ENCODE measurements around the gene HMGCS2. TPM values are rescaled to one million over a fixed set of nuclear protein-coding genes. Genes with fewer than 3 reads are reported as not detected.
A peak's percentile ranks its signal among the peaks of the same experiment; 100 is the strongest.

The HMGCS2 gene
- total RNA-seq, 2 donors from 2014 or later: not detected

DNA sequence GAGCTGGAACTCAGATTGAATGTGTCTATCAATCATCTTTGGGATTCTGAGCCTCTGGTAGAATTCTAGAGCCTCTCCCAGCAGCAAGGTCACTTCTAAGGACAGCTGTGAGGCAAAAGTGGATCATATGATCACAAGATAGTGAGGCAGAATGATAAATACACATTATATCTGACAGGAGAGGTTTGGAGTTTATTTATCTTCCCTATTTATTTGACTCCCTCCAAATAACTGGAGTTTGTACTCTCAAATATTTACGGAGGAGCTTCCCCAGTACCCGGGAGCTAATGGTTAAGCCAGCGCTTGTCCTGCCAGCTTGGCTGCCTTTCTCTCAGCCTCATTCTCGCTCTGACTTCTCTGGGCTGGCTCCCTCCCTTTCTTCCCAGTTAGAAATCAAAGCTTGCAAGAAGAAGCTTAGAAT, 2.3 kb downstream of the HMGCS2 start:
- ATAC-seq (replicated peaks in 1 of 2) (no peak), DNase-seq (no peak)
- H3K9me3 Mint-ChIP-seq: no peaks in the 10 kb centered on the region
- H3K4me3 Mint-ChIP-seq: no peak overlapping the region
- H3K27me3 Mint-ChIP-seq (ENCODE audit: low read depth): peaks cover 11% of the 10 kb centered on the region
- no peaks in the 10 kb centered on the region for H3K4me1 Mint-ChIP-seq (ENCODE audit: low read depth)
- no peaks in the 10 kb centered on the region for H3K36me3 Mint-ChIP-seq (ENCODE audit: insufficient read depth in 2 of 2)
- no peak overlapping the region for H3K27ac Mint-ChIP-seq

DNA sequence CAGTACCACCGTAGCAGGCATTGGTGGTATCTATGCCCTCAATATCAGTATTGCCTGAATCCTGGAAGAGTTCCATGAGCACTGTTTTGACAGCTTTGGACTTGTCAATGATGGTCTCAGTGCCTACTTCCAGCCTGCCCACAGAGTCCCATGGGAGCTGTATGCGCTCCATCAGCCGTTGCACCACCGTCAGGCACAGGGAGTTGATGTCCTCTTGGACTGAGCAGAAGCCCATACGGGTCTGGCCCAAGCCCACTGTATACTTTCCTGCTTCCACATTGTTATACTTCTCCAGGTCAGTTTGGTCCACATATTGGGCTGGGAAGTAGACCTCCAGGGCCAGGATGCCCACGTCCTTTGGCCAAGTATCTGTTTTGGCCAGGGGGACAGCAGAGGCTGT, 4.5 kb downstream of the HMGCS2 start:
- no peaks in the 10 kb centered on the region for H3K9me3 Mint-ChIP-seq
- ATAC-seq (replicated peaks in 1 of 2): no peak
- H3K27me3 Mint-ChIP-seq (ENCODE audit: low read depth): peaks cover 11% of the 10 kb centered on the region
- H3K36me3 Mint-ChIP-seq (ENCODE audit: insufficient read depth in 2 of 2): no peaks in the 10 kb centered on the region
- no peak for DNase-seq
- H3K4me1 Mint-ChIP-seq (ENCODE audit: low read depth): no peaks in the 10 kb centered on the region
- H3K27ac Mint-ChIP-seq: no peak overlapping the region
- H3K4me3 Mint-ChIP-seq: no peak overlapping the region

DNA sequence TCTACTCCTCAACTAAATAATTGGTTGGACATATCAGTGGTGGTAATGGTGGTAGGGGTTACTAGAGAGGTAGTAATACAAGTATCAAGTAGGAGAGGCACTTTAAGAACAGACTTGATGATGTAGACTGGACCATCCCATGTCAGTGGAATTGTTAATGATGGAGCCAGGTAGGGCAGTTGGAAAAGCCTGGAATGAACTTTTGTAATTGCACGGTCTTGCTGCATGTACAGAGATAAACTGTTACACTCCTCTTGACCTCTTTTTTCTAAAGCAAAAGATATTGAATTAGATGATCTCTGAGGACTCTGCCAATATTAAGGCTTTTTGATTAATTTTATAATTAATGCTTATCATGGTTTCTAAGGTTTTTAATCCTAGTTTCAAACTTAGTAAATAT, 5.8 kb downstream of the HMGCS2 start:
- DNase-seq (no peak), ATAC-seq (replicated peaks in 1 of 2) (no peak)

DNA sequence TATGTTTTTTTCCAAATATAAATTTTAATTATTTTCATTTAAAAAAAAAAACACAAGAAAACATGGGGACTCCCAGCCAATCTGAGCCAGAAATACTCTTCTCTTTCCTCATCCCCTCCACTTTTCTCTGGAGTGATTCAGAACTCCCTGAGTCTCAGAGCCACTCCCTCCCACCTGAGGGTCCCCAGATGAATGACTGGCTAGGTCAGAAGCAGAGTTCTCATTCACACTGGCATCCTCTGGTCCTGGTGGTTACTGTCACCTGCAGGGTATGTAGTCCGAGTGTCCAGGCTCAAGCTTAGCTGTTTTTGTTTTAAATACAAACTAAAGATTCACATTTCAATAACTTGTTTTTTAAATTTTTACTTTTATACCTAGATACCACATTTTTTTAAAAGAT, 6.3 kb downstream of the HMGCS2 start:
- no peak for ATAC-seq (replicated peaks in 1 of 2)
- Mint-ChIP-seq H3K36me3 (ENCODE audit: insufficient read depth in 2 of 2) (no peaks in the 10 kb centered on the region), H3K4me3 (no peak overlapping the region), H3K9me3 (no peaks in the 10 kb centered on the region), H3K27ac (no peak overlapping the region), H3K27me3 (ENCODE audit: low read depth) (peaks cover 14% of the 10 kb centered on the region), H3K4me1 (ENCODE audit: low read depth) (no peaks in the 10 kb centered on the region)
- no peak for DNase-seq

More for the DNA sequence above, 5.8 kb downstream of the HMGCS2 start:
- H3K27me3 Mint-ChIP-seq (ENCODE audit: low read depth): peaks cover 11% of the 10 kb centered on the region
- no peak overlapping the region for H3K4me3 Mint-ChIP-seq
- no peak overlapping the region for H3K27ac Mint-ChIP-seq
- H3K4me1 Mint-ChIP-seq (ENCODE audit: low read depth): no peaks in the 10 kb centered on the region
- H3K36me3 Mint-ChIP-seq (ENCODE audit: insufficient read depth in 2 of 2): no peaks in the 10 kb centered on the region
- no peaks in the 10 kb centered on the region for H3K9me3 Mint-ChIP-seq

DNA sequence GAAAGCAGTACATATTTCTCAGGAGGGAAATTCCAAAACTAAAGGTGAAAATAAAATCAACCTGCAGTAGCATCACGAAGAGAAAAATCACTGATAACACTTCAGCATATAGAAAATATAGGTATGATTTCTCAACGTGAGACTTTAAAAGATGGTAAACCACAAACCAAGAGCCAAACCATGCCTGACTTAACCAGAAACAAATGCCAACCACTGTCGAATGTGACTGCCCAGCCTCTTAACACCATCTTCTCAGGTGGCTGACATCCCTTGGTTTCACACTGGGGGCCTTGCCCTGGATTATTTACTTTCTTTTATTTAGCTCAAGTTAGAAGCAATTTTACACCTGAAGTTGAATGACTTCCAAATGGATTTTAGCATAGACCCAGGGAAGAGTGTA, 10.1 kb downstream of the HMGCS2 start:
- ATAC-seq (replicated peaks in 1 of 2) (peak; percentile 23 to 58), DNase-seq (no peak)
- H3K9me3 Mint-ChIP-seq: no peaks in the 10 kb centered on the region
- H3K36me3 Mint-ChIP-seq (ENCODE audit: insufficient read depth in 2 of 2): no peaks in the 10 kb centered on the region
- no peaks in the 10 kb centered on the region for H3K4me1 Mint-ChIP-seq (ENCODE audit: low read depth)
- H3K27me3 Mint-ChIP-seq (ENCODE audit: low read depth): peaks cover 12% of the 10 kb centered on the region
- no peak overlapping the region for H3K27ac Mint-ChIP-seq
- no peak overlapping the region for H3K4me3 Mint-ChIP-seq

DNA sequence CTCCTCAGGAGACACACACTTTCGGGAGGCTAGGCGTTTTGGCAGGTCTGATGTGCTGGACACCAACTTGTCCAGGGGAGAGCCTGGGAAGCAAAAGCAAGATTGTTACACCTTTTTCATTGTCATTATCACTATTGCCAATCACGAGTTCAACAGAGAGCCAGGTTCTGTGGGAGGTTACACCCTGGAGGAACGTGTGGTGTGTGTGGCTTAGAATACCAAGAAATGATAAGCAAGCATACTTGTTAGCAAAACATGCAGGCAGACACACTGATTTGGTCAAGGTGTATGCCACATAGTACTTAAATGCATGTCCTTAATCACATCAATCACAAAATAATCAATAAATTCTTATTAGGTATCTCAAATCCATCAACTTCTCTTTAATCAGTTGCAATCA, 16.1 kb downstream of the HMGCS2 start:
- Mint-ChIP-seq H3K27me3 (ENCODE audit: low read depth) (peaks cover 16% of the 10 kb centered on the region), H3K9me3 (no peaks in the 10 kb centered on the region)

DNA sequence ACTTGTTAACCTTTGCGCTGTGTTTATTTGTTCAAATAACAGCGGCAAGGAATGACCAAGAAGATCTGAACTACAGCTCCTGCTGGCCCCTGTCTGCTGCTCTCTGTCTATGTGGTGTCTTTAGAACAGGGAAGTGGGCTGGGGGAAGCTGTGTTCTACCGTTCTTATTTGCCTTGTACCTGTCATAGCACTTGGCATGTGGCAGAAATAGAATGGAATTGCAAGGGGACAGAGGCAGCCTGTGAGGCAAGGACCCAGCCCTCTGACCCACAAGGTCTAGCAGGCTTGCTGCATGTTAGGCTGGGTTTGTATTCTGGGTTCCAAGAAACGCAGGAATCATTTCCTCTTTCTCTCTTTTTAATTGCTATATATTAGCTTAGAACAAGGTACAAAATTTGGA, 20.7 kb downstream of the HMGCS2 start:
- ATAC-seq (replicated peaks in 1 of 2): no peak
- Mint-ChIP-seq H3K4me3 (no peak overlapping the region), H3K9me3 (no peaks in the 10 kb centered on the region), H3K27me3 (ENCODE audit: low read depth) (peaks cover 8% of the 10 kb centered on the region), H3K27ac (no peak overlapping the region), H3K4me1 (ENCODE audit: low read depth) (peaks cover 23% of the 10 kb centered on the region), H3K36me3 (ENCODE audit: insufficient read depth in 2 of 2) (peaks cover 0 to 6% of the 10 kb centered on the region in 2 donors)
- no peak for DNase-seq

More for the DNA sequence above, 16.1 kb downstream of the HMGCS2 start:
- Mint-ChIP-seq H3K36me3 (ENCODE audit: insufficient read depth in 2 of 2) (no peaks in the 10 kb centered on the region), H3K4me3 (no peak overlapping the region), H3K27ac (no peak overlapping the region), H3K4me1 (ENCODE audit: low read depth) (no peaks in the 10 kb centered on the region)
- no peak for DNase-seq
- no peak for ATAC-seq (replicated peaks in 1 of 2)

DNA sequence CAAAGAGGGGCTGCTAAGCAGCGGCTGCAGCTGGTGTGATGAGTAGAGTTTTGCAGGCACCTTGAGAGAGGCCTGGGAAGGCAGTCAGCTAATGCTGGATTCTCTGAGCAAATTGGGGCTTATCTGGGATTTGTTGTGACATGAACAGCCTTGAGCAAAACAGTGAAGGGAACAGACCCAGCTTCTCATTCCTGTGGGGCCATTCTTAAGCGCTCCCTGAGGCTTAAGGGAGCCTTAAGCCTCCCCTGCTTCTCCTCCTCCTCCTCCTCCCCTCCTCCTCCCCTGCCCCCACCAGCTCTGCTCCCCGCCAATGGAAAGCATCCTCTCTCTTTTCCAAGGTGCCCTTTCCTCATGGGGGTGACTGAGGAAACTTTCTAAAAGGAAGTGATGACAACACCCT, 21.3 kb downstream of the HMGCS2 start:
- ATAC-seq (replicated peaks in 1 of 2) (no peak), DNase-seq (no peak)
- H3K36me3 Mint-ChIP-seq (ENCODE audit: insufficient read depth in 2 of 2): peaks cover 0 to 6% of the 10 kb centered on the region in 2 donors
- peaks cover 23% of the 10 kb centered on the region for H3K4me1 Mint-ChIP-seq (ENCODE audit: low read depth)
- H3K27ac Mint-ChIP-seq: no peak overlapping the region
- H3K4me3 Mint-ChIP-seq: no peak overlapping the region
- H3K9me3 Mint-ChIP-seq: no peaks in the 10 kb centered on the region
- peaks cover 8% of the 10 kb centered on the region for H3K27me3 Mint-ChIP-seq (ENCODE audit: low read depth)

DNA sequence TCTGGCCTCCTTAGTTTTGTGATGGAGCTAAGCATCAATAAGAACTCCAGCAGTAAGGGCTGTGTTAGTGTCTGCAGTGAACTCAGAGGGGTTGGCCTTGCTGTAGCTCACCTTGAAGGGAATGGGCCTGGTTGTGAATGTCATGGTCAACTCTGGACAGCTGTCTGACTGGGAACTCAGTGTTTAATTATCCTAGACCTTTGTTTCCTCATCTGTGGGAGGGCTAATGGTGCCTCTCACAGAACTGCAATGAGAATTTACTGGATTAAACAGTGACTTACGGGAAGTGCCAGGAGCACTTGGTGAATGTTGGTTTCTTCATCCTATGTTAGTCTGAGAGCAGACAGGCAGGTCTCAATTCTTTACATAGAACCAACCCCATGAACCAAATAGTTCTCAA, 23.7 kb downstream of the HMGCS2 start:
- ATAC-seq (replicated peaks in 1 of 2) (no peak), DNase-seq (no peak)
- peaks cover under 1% of the 10 kb centered on the region for H3K27me3 Mint-ChIP-seq (ENCODE audit: low read depth)
- no peak overlapping the region for H3K27ac Mint-ChIP-seq
- peaks cover 0 to 9% of the 10 kb centered on the region in 2 donors for H3K36me3 Mint-ChIP-seq (ENCODE audit: insufficient read depth in 2 of 2)
- H3K4me1 Mint-ChIP-seq (ENCODE audit: low read depth): peaks cover 23% of the 10 kb centered on the region
- H3K9me3 Mint-ChIP-seq: no peaks in the 10 kb centered on the region
- H3K4me3 Mint-ChIP-seq: no peak overlapping the region

DNA sequence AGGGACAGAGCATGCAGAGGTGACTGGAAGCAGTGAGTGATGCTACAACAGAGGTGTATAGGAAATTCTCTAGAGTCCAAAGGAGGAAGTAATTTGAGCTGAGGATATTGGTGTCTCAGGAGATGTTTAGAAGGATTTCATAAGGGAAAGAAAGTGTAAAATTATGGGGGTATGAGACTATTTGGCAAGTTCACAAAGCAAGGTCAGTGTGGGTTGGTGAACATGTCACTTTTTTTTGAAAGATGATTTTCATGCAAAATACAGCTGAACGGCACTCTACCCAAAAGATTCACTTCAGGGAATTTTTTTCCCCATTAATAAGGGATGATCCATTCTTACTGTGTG, 24.1 kb downstream of the HMGCS2 start:
- Mint-ChIP-seq H3K27me3 (ENCODE audit: low read depth) (no peaks in the 10 kb centered on the region), H3K27ac (no peak overlapping the region), H3K9me3 (no peaks in the 10 kb centered on the region), H3K4me1 (ENCODE audit: low read depth) (peaks cover 23% of the 10 kb centered on the region), H3K4me3 (no peak overlapping the region), H3K36me3 (ENCODE audit: insufficient read depth in 2 of 2) (peaks cover 0 to 12% of the 10 kb centered on the region in 2 donors)
- ATAC-seq (replicated peaks in 1 of 2): no peak
- DNase-seq: no peak

DNA sequence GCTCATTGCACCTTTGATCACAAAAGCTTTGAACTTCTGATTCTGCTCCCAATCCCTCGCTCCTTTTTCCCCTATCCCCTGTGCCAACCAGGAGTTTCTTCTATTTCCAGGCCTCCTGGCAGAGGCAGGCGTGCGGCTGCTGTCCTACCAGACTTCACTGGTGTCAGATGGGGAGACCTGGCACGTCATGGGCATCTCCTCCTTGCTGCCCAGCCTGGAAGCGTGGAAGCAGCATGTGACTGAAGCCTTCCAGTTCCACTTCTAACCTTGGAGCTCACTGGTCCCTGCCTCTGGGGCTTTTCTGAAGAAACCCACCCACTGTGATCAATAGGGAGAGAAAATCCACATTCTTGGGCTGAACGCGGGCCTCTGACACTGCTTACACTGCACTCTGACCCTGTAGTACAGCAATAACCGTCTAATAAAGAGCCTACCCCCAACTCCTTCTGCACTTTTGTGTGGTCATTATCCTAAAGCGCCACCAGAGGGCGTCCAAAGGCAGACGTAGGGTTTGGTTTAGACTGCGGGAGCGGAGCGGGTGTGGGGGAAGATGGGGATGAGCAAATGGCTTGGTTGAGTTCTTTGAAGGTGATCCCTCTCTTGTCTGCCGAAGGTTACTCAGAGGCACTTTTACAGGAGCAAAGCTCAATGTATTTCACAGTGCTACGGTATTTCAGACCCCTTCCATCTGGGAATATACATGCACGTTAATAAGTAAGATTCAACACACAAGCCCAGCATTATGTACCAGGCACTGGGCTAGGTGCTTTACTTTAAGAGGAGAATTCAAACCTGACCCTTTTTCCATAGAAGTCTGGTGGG, 24.7 kb downstream of the HMGCS2 start:
- H3K27me3 Mint-ChIP-seq (ENCODE audit: low read depth): no peaks in the 10 kb centered on the region
- H3K4me3 Mint-ChIP-seq: no peak overlapping the region
- ATAC-seq (replicated peaks in 1 of 2): peak; percentile 68 to 69
- DNase-seq: peak; percentile 48 to 58
- peaks cover 23% of the 10 kb centered on the region for H3K4me1 Mint-ChIP-seq (ENCODE audit: low read depth)
- H3K36me3 Mint-ChIP-seq (ENCODE audit: insufficient read depth in 2 of 2): peaks cover 0 to 12% of the 10 kb centered on the region in 2 donors
- no peaks in the 10 kb centered on the region for H3K9me3 Mint-ChIP-seq
- no peak overlapping the region for H3K27ac Mint-ChIP-seq

DNA sequence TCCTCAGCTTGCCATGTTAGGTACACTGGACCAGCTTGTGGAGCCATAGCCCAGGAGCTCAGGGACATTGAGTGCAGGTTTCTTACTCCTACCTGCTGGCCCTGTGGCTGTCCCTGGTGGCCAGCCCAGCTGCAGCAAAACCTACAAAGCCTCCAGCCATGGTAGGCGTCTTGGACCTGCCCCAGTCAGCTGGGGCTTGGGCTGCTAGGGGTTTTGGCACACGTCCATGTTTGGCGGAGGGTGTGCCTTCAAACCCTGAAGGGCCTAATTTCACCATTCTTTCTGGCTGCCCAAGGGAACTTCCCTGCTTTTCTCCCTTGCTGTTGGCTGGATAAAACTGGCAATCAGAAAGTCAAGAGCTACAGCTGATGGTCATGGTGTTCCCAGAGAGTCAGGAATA, 25.4 kb downstream of the HMGCS2 start:
- no peak overlapping the region for H3K27ac Mint-ChIP-seq
- peaks cover 0 to 12% of the 10 kb centered on the region in 2 donors for H3K36me3 Mint-ChIP-seq (ENCODE audit: insufficient read depth in 2 of 2)

DNA sequence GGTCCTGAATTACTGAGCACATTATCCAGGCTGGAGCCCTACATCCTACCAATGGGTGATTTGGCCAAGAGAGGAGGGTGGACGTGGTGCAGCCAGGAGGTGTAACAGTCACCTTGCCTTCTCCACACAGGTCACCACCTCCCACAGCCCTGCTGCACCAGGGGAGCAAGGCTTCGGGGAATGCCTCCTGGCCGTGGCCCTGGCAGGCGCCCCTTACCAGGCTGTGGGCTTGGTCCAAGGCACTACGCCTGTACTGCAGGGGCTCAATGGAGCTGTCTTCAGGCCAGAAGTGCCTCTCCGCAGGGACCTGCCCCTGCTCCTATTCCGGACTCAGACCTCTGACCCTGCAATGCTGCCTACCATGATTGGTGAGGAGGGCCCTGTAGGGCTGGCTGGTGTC, 26.0 kb downstream of the HMGCS2 start:
- peaks cover 1 to 15% of the 10 kb centered on the region in 2 donors for H3K36me3 Mint-ChIP-seq (ENCODE audit: insufficient read depth in 2 of 2)
- DNase-seq: no peak
- no peak overlapping the region for H3K4me3 Mint-ChIP-seq
- H3K4me1 Mint-ChIP-seq (ENCODE audit: low read depth): peaks cover 23% of the 10 kb centered on the region
- no peak overlapping the region for H3K27ac Mint-ChIP-seq
- no peaks in the 10 kb centered on the region for H3K9me3 Mint-ChIP-seq
- no peaks in the 10 kb centered on the region for H3K27me3 Mint-ChIP-seq (ENCODE audit: low read depth)
- ATAC-seq (replicated peaks in 1 of 2): no peak

More for the DNA sequence above, 25.4 kb downstream of the HMGCS2 start:
- H3K9me3 Mint-ChIP-seq: no peaks in the 10 kb centered on the region
- peaks cover 23% of the 10 kb centered on the region for H3K4me1 Mint-ChIP-seq (ENCODE audit: low read depth)
- no peak for ATAC-seq (replicated peaks in 1 of 2)
- H3K4me3 Mint-ChIP-seq: no peak overlapping the region
- H3K27me3 Mint-ChIP-seq (ENCODE audit: low read depth): no peaks in the 10 kb centered on the region
- no peak for DNase-seq

DNA sequence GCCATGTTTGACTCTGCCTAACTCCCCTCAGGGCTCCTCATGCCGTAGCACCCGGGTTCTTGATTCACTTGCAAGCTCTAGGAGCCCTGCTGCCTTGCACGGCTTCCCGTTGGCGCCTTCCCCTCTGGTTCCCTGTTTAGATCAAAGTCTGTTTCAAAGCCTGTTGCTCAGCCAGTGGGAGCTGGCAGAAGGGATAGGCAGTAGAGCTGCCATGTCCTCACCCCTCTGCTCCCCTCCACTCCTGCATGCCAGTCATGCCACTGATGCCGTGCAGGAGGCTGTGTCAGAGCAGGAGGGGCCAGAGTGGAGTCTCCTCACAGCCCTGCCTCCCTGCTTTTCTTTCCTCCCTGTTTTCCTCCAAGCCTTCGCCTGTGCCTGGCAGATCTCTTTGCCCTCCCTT, 26.5 kb downstream of the HMGCS2 start:
- Mint-ChIP-seq H3K9me3 (no peaks in the 10 kb centered on the region), H3K27me3 (ENCODE audit: low read depth) (no peaks in the 10 kb centered on the region), H3K4me3 (no peak overlapping the region), H3K27ac (no peak overlapping the region), H3K36me3 (ENCODE audit: insufficient read depth in 2 of 2) (peaks cover 3 to 15% of the 10 kb centered on the region in 2 donors), H3K4me1 (ENCODE audit: low read depth) (peaks cover 23% of the 10 kb centered on the region)
- DNase-seq (no peak), ATAC-seq (replicated peaks in 1 of 2) (no peak)
